ENCODE data around the gene MICU2. TPM values are rescaled to one million over a fixed set of nuclear protein-coding genes. Genes with fewer than 3 reads are reported as not detected.

The MICU2 gene
- total and polyA plus RNA-seq, 2 of the 4 experiments (the other 2 are of a cell fraction): 14.9 to 25.0 TPM

DNA sequence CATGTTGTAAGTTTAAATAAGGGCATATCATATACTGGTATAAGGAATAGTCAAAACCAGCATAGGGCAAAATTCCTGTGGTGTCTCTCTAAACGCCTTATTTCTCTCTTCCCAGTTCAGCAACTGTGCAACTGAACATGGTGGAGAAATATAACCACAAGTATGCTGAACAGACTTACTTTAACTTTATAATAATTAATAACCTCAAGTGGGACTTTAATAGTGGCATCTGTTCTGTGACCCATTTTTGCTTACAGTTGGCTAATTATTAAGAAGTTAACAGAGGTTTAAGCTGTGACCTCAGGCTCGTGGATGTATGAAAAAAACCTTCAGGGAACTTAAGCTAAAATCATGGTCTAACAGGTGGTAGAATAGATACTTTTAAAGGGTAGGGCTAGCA lies 54.3 kb downstream of the MICU2 start:
- WGBS, 2 experiments (ENCODE audit: extremely low coverage in 2 of 2, insufficient read length in 1 of 2): no CpG with 5 or more reads among the region's 2 CpGs
- ATAC-seq (ENCODE audit: low read depth): no peak

More for the DNA sequence above, 54.3 kb downstream of the MICU2 start:
- no peak overlapping the region for H3K4me2 ChIP-seq (ENCODE audit: low read depth, low read length)
- dilution Hi-C loops (cut with HindIII; ENCODE audit: low sequenced_read_pairs, unreplicated experiment): no loop called here
- no peak overlapping the region for H3K4ac ChIP-seq (ENCODE audit: low read depth, low read length)
- H3K18ac ChIP-seq (ENCODE audit: low read depth, low read length): no peak overlapping the region
- in situ Hi-C loops (cut with MboI; ENCODE audit: low sequenced_read_pairs): no loop called here
- H3K14ac ChIP-seq (replicated peaks; ENCODE audit: low read depth, low read length): no peak overlapping the region
- no peak overlapping the region for H2AK9ac ChIP-seq (replicated peaks; ENCODE audit: low read depth, low read length, poor library complexity)
- no peaks in the 10 kb centered on the region for H3K36me3 ChIP-seq (ENCODE audit: control insufficient read depth, insufficient read depth, low read length)
- ChIA-PET POLR2A (ENCODE audit: unreplicated experiment) (no interaction called here), CTCF (interaction anchor here (0.6 kb wide), 1 partner anchor 10 kb away, joined by 6 read pairs; no protein-coding TSS in a partner anchor)
- no peaks in the 10 kb centered on the region for H4K20me1 ChIP-seq (ENCODE audit: insufficient read depth, low read length)
- no peak overlapping the region for H3K4me3 ChIP-seq (ENCODE audit: insufficient read depth, low read depth, low read length)
- H2BK5ac ChIP-seq (ENCODE audit: low read depth, low read length, poor library complexity, severe bottlenecking): no peak overlapping the region
- intact Hi-C loops (cut with micrococcal nuclease): no loop called here
- H3K79me1 ChIP-seq (ENCODE audit: low read depth in 1 of 2, low read length in 2 of 2): peaks cover 14% of the 10 kb centered on the region in 2 experiments
- BruUV-seq (replicated peaks): no TSS peak
- H3K27ac ChIP-seq (ENCODE audit: insufficient read depth, low read length): no peak overlapping the region
- H2BK20ac ChIP-seq (ENCODE audit: low read depth, low read length): no peak overlapping the region
- H3K27me3 ChIP-seq (ENCODE audit: control insufficient read depth, insufficient read depth, low read length): no peaks in the 10 kb centered on the region
- no peak overlapping the region for H4K91ac ChIP-seq (ENCODE audit: insufficient read depth, low read depth, low read length)
- H3K23ac ChIP-seq (ENCODE audit: low read depth, low read length): no peak overlapping the region
- no peak overlapping the region for H4K5ac ChIP-seq (ENCODE audit: low read depth, low read length)
- no peak overlapping the region for H2BK120ac ChIP-seq (ENCODE audit: low read depth, low read length)
- no peak overlapping the region for H3K56ac ChIP-seq (ENCODE audit: extremely low read depth, insufficient read depth, low read length)
- no peak overlapping the region for H2BK15ac ChIP-seq (ENCODE audit: low read depth, low read length)
- no peak overlapping the region for H2AFZ ChIP-seq (replicated peaks; ENCODE audit: low read length, poor library complexity)
- no peak overlapping the region for H3K9ac ChIP-seq (ENCODE audit: low read depth, low read length)
- no peaks in the 10 kb centered on the region for H3K4me1 ChIP-seq (ENCODE audit: control insufficient read depth, insufficient read depth, low read length)
- H4K8ac ChIP-seq (ENCODE audit: low read depth in 2 of 2, low read length in 2 of 2): no peak overlapping the region
- TF ChIP-seq, protein P1, sequence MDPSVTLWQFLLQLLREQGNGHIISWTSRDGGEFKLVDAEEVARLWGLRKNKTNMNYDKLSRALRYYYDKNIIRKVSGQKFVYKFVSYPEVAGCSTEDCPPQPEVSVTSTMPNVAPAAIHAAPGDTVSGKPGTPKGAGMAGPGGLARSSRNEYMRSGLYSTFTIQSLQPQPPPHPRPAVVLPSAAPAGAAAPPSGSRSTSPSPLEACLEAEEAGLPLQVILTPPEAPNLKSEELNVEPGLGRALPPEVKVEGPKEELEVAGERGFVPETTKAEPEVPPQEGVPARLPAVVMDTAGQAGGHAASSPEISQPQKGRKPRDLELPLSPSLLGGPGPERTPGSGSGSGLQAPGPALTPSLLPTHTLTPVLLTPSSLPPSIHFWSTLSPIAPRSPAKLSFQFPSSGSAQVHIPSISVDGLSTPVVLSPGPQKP (IDR thresholded peaks at IDR 0.05; ENCODE audit: borderline replicate concordance, low read depth, low read length): no peak
- TF ChIP-seq NFE2L2 (IDR thresholded peaks at IDR 0.05; ENCODE audit: low read depth, low read length): no peak
- H3K9me3 ChIP-seq (ENCODE audit: control insufficient read depth, insufficient read depth, low read length): no peaks in the 10 kb centered on the region
- H2AK5ac ChIP-seq (ENCODE audit: low read depth, low read length): no peak overlapping the region
- peaks cover 3% of the 10 kb centered on the region; the same call in 1 of the 2 replicates for H3K9me1 ChIP-seq (ENCODE audit: insufficient read depth, low read length)
- DNase-seq: no peak

Data from IMR-90 (cell line).